Measurements from ENCODE around the gene SLC25A46. TPM values are rescaled to one million over a fixed set of nuclear protein-coding genes. Genes with fewer than 3 reads are reported as not detected.

Gene SLC25A46
- total RNA-seq (2022; extraction: Qiagen RNA extraction; ENCODE audit: low read depth) = 22.6 to 34.7 TPM (median 28.8 TPM) in 5 replicates

GRCh38 chr5:110738812-110739651 lies at the start of gene SLC25A46:
SLC25A46 (plus strand) TSS chr5:110739007; CDS start chr5:110739120, 113 bp downstream.

GRCh38 chr5:110726249-110727024 lies 12.4 kb upstream of the SLC25A46 start, which contains the start of gene TMEM232:
TMEM232 (minus strand) TSS chr5:110726671; CDS start chr5:110667352, 59,319 bp downstream.

Other genes with a start within 250 kb of the SLC25A46 start
- 0.19 to 0.28 TPM in 2 of 5 replicates, not detected in the others for gene TMEM232, start 12.3 kb upstream of the SLC25A46 start, total RNA-seq (2022; extraction: Qiagen RNA extraction; ENCODE audit: low read depth)